ENCODE measurements around the gene GDF15.
"Not testable (repeated sequence)": the region's sequence is repeated elsewhere in the genome, so short reads cannot be mapped to it uniquely, and the experiment has no call there.

GDF15 gene

GRCh38 chr19:18361646-18362045 is 24.3 kb upstream of the GDF15 start:
- Histone ChIP-seq H3K27ac (no peak overlapping the region), H3K27me3 (replicated peaks) (no peaks in the 10 kb centered on the region), H3K4me3 (ENCODE audit: low read depth, low read length) (no peak overlapping the region), H3K36me3 (replicated peaks) (peaks cover 12% of the 10 kb centered on the region)
- in situ Hi-C loops (cut with HindIII; ENCODE audit: low pct_ligation_motif_present, low sequenced_read_pairs): no loop called here
- DNase-seq: no peak
- TF ChIP-seq CTCF (IDR thresholded peaks at IDR 0.05; ENCODE audit: low read depth, low read length, missing control alignments): no peak

- in situ Hi-C loops (cut with HindIII; ENCODE audit: low pct_ligation_motif_present, low sequenced_read_pairs): no loop called here
Measured at GRCh38 chr19:18362934-18363542, 22.9 kb upstream of the GDF15 start.

GRCh38 chr19:18363787-18364186 is 22.2 kb upstream of the GDF15 start:
- Histone ChIP-seq H3K36me3 (replicated peaks) (peaks cover 4% of the 10 kb centered on the region), H3K27me3 (replicated peaks) (no peaks in the 10 kb centered on the region), H3K27ac (peak overlapping the region; percentile 98), H3K4me3 (ENCODE audit: low read depth, low read length) (no peak overlapping the region)
- no peak for DNase-seq
- in situ Hi-C loops (cut with HindIII; ENCODE audit: low pct_ligation_motif_present, low sequenced_read_pairs): no loop called here
- TF ChIP-seq CTCF (IDR thresholded peaks at IDR 0.05; ENCODE audit: low read depth, low read length, missing control alignments): no peak

More at GRCh38 chr19:18362934-18363542, 22.9 kb upstream of the GDF15 start:
- H3K4me3 ChIP-seq (ENCODE audit: low read depth, low read length): no peak overlapping the region
- H3K36me3 ChIP-seq (replicated peaks): peaks cover 4% of the 10 kb centered on the region
- DNase-seq: no peak
- TF ChIP-seq CTCF (IDR thresholded peaks at IDR 0.05; ENCODE audit: low read depth, low read length, missing control alignments): no peak
- no peak overlapping the region for H3K27ac ChIP-seq
- no peaks in the 10 kb centered on the region for H3K27me3 ChIP-seq (replicated peaks)

- peak overlapping the region; percentile 98 for H3K27ac ChIP-seq
- in situ Hi-C loops (cut with HindIII; ENCODE audit: low pct_ligation_motif_present, low sequenced_read_pairs); H3K27me3 ChIP-seq (replicated peaks); DNase-seq; H3K4me3 ChIP-seq (ENCODE audit: low read depth, low read length); H3K36me3 ChIP-seq (replicated peaks): not testable (repeated sequence)
Measured at GRCh38 chr19:18364277-18364825, 21.6 kb upstream of the GDF15 start.

GRCh38 chr19:18364826-18365528 is 21.0 kb upstream of the GDF15 start:
- Histone ChIP-seq H3K27me3 (replicated peaks) (no peaks in the 10 kb centered on the region), H3K36me3 (replicated peaks) (no peaks in the 10 kb centered on the region), H3K4me3 (ENCODE audit: low read depth, low read length) (no peak overlapping the region), H3K27ac (peak overlapping the region; percentile 98)
- in situ Hi-C loops (cut with HindIII; ENCODE audit: low pct_ligation_motif_present, low sequenced_read_pairs): no loop called here
- peak; percentile 99 for DNase-seq
- no peak for TF ChIP-seq CTCF (IDR thresholded peaks at IDR 0.05; ENCODE audit: low read depth, low read length, missing control alignments)

- TF ChIP-seq CTCF (IDR thresholded peaks at IDR 0.05; ENCODE audit: low read depth, low read length, missing control alignments): no peak
- Histone ChIP-seq H3K4me3 (ENCODE audit: low read depth, low read length) (no peak overlapping the region), H3K27ac (peak overlapping the region; percentile 98), H3K36me3 (replicated peaks) (no peaks in the 10 kb centered on the region), H3K27me3 (replicated peaks) (no peaks in the 10 kb centered on the region)
- in situ Hi-C loops (cut with HindIII; ENCODE audit: low pct_ligation_motif_present, low sequenced_read_pairs): no loop called here
- DNase-seq: no peak
Measured at GRCh38 chr19:18366021-18366435, 19.9 kb upstream of the GDF15 start.
